HG02610 (cell line): ENCODE results near the gene CCDC88C.

ENCODE experiments used
- ATAC-seq: cut with Tn5 transposase; IDR thresholded peaks from one replicate; pipeline ENCODE4 v1.9.1; 2021; ENCODE audit warnings: mild to moderate bottlenecking, moderate library complexity; ENCODE audit not compliant: unreplicated experiment

CCDC88C gene

GRCh38 chr14:91399868-91400640 lies 17.6 kb downstream of the CCDC88C start:
- ATAC-seq: peak; percentile 45

DNA sequence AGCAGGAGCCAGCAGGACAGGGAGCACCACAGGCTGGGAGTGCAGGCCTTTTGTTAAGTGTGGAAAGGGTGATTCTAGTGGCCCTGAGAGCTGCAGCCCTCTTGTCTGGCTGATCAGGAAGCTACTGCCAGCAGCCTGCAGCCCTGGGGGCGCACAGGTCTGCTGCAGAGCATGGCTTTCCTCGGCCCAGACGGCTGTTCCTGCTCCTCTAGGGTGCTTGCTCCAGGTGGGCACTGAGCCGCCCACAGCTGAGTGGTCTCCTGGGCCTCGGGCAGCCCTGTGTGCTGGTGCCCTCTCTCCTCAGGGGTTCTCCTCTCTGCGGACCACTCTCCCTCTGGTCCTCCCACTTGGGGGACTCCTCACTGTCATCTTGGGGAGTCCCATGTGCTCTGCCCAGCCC lies 18.9 kb downstream of the CCDC88C start:
- ATAC-seq: no peak

- no peak for ATAC-seq
Measured at GRCh38 chr14:91397965-91398591, 19.5 kb downstream of the CCDC88C start.

GRCh38 chr14:91396959-91397815 lies 20.4 kb downstream of the CCDC88C start:
- ATAC-seq: peak; percentile 71

- ATAC-seq: no peak
Measured at GRCh38 chr14:91396013-91396660, 21.5 kb downstream of the CCDC88C start.

GRCh38 chr14:91395466-91395865 lies 22.2 kb downstream of the CCDC88C start:
- ATAC-seq: no peak

DNA sequence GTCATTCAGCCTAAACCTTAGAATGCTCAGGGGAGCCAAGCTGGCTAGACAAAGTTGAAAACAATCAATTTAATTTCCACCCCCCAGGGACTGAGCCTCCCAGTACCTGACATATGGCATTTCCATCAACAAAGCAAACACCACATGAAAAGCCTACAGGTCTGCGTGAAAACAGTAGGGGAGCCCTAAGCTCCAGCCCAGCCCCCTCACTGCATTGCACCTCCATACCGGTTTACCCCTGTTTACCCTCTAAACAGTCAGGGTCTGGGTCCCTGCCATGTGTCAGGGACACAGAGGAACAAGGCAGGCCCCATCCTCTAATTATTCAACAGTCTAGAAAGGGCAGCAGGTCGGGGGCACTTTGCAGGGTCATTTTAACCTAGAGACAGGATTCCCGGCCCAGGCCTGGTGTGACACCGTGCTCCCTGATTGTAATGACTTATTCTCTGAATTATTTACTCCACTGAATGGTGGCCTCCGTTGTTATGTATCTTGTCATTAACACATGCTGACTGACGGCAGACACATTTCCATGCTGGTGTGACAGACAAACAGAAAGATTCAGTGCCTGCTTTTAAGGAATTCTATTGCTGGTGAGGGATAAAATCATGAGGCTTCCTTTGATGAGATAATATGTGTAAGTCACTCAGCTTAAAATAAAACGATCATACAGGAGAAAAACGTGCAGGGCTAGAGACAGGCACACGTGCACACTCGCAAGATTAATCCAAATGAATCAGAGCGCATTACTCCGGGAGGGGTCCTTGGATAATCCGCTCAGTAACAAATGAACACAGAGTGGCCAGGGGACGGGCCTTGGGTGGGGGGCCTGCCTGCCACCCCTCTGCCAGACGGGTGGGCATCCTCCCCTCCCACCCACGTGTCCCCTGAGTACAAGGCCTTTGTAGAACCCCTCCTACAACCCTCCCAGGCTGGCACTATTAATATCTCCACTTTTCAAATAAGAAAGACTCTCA lies 23.2 kb downstream of the CCDC88C start:
- no peak for ATAC-seq

DNA sequence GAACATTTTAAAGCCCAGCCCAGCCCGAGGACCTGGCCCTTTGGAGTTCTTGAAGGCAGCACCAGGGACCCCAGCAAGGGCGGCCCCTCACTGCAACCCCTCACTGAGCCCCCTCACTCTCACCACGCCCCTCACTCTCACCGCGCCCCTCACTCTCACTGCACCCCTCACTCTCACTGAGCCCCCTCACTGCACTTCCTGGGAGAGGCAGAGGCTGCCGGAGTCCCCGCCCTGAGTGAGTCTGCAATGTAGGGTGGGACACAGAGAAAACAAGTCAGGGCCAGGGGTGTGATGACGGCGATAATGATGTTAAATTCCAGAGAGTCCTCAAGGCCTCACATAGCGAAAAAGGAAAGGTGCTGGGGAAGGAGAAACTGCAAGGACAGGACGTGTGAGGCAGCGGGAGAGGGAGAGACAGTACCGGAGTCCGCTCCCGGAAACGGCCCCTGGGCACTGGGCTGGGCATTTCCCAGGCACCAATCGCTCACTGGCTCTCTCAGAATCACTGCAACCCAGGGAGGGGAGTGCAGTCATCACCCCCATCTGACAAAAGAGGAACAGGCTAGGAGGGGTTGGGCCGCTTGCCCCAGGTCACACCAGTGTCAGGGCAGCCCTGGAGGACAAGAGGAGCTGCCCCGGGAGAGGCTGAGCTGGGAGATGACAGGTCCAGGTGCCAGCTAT lies 24.9 kb downstream of the CCDC88C start:
- no peak for ATAC-seq

DNA sequence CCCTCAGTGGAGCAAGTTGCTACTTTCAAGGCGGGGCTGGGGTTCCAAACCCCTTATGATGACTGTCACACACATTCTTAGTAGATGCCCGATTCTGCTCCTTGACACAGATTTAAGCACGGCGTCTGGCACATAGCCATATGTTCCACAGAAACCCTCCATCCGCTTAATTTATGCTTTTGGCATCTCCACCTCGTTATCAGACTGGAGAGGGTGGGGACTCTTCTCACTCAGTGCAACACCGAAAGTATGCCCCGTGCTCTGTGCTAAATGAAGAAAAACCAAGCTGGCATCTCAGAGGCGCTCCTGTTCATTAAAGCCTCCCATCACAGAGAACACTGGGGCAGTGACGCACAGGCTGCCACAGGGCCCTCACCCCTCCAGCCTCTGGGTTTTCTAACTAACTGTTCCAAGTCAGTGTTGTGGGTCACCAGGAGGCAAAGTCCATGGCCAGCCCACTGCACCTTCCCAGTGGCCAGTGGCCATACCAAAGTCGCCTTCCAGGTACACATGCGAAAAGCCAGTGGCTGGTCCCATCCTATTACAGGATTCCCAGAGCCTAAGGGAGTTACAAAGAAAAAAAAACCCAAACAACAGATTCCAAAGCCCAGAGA lies 27.3 kb downstream of the CCDC88C start:
- ATAC-seq: no peak

DNA sequence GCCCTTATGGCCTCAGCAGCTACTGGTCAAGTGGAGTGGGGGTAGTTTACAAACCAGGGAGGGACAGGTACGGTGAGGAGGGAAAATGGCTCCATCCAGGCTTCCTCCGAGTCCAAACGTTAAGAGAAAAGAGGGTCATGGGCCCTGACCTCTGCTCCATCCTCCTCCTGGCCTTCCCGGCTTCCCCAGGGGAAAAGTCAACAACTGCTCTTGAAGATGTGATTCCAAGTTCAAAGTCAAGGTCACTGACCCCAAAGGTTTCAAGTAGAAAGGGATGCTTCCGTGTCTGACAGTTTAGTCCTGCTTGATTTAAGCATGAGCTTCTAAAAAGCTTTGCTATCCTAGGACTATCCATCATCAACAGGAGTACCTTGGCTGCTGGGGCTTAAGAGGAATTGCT lies 28.5 kb downstream of the CCDC88C start:
- ATAC-seq: no peak

GRCh38 chr14:91388551-91388975 lies 29.1 kb downstream of the CCDC88C start:
- ATAC-seq: peak; percentile 78

- no peak for ATAC-seq
Measured at GRCh38 chr14:91387951-91388381, 29.7 kb downstream of the CCDC88C start.

GRCh38 chr14:91387169-91387835 lies 30.3 kb downstream of the CCDC88C start:
- ATAC-seq: no peak

- ATAC-seq: no peak
Measured at GRCh38 chr14:91385697-91386096, 31.9 kb downstream of the CCDC88C start.

- no peak for ATAC-seq
Measured at GRCh38 chr14:91385224-91385623, 32.4 kb downstream of the CCDC88C start.

DNA sequence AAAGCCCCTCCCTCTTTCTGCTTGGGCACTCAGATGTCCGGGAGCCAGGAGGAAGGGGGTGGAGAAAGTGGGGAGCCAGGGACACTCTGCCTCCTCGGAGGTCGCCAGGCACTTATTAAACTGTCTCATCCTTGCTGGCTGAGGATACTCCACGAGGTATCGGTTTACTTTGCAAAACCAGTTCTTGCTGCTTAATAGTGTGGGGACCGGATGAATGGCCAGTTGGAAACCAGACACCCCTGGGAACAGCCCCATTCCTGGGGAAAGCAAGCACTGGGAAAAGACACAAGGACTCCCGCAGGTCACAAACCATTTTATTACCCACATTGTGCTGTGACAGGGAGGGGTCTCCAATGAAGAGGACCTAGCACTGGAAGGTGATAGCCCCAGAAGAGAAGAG lies 34.2 kb downstream of the CCDC88C start:
- no peak for ATAC-seq

DNA sequence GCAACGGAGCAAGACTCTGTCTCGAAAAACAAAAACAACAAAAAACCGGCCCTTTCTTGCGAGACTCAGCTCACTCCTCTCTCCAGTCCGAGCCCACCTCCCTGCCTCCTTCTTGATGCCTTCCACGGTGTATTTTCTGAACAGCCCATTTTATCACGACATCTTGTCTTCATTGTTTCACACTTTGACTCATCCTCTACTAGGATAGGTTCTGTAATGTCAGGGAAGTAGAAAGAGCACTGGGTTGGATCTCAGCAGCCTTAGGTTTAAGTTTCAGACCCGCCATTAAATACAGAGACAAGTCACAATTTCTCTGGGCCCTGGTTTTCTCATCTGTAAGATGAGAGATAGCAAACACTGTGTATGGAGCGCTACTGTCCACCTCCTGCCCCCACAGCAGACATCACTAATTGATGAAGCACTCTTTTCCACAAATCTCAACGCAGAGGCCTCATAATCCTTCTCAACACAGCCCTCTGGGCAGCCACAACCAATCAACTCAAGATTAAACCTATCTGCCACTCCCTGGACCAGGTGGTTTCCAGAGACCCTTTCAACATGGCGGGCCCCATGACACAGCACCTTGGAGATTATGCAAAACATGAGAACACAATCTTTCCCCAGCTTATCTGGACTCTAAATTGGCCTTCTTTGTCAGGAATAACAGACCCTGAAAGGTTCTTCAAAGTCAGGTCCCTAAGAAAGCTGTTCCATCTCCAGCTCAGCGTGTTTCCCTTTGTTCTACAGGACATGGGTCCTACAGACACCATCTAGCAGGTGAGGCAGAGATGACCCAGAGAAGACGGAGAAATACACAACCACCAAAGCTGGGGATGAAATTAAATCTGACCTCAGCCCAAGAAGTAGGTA lies 35.6 kb downstream of the CCDC88C start:
- ATAC-seq: no peak
